T-cell (primary cell): ENCODE data around the gene MAN2B2. TPM values are rescaled to one million over a fixed set of nuclear protein-coding genes. Genes with fewer than 3 reads are reported as not detected.
A peak's percentile ranks its signal among the peaks of the same experiment; 100 is the strongest.

Source experiments
- ATAC-seq, 4 experiments: fragments of 200-7000 bp in 3 of 4; fragments of 150-1000 bp in 1 of 4; cut with Tn5 transposase; replicated peaks in 1 of 4; 1 replicate in 3 of 4; 2 replicates in 1 of 4; pipeline ENCODE4 v1.10.0; 2021; ENCODE audit warnings: moderate library complexity in 3 of 4, mild to moderate bottlenecking in 2 of 4, moderate number of reproducible peaks in 1 of 4
- CTCF ChIA-PET, 2 donors: fragments of 300-600 bp; sonication (Branson Sonifier 250); formaldehyde crosslinking; loops; one replicate each; lab custom pipeline; 2022; ENCODE audit warnings: antibody characterized with exemption in 2 of 2; lab: Charles Lee
- POLR2A ChIA-PET, 2 donors: fragments of 300-600 bp; sonication (Branson Sonifier 250); formaldehyde crosslinking; loops; one replicate each; lab custom pipeline; 2022; ENCODE audit warnings: antibody characterized with exemption in 2 of 2; lab: Charles Lee
- DNase-seq, 35 experiments: peaks; one replicate each; pipeline versions ENCODE4 v3.0.0 to v3.0.0-alpha.2; 2013 to 2023
- H3K27ac ChIP-seq: one replicate; pipeline ENCODE4 v1.5.1; 2013; ENCODE audit warnings: low read length
- H3K27me3 ChIP-seq, 2 experiments: replicated peaks in 1 of 2; 1 replicate in 1 of 2; 2 replicates in 1 of 2; pipeline versions ENCODE4 v1.6.1 to v1.7.0; 2013; ENCODE audit warnings: low read length in 1 of 2, mixed read lengths in 1 of 2; ENCODE audit not compliant: control insufficient read depth in 2 of 2, insufficient read depth in 2 of 2; ENCODE audit errors: extremely low read depth in 1 of 2
- H3K36me3 ChIP-seq, 2 donors: 1 replicate in 1 of 2; 2 replicates in 1 of 2; pipeline versions ENCODE4 v1.6.1 to v1.7.0; 2013; ENCODE audit warnings: low read length in 1 of 2; ENCODE audit not compliant: control insufficient read depth in 2 of 2, insufficient read depth in 1 of 2; ENCODE audit errors: extremely low read depth in 1 of 2
- H3K4me1 ChIP-seq, 2 experiments: 1 replicate in 1 of 2; 2 replicates in 1 of 2; pipeline versions ENCODE4 v1.6.1 to v1.7.0; 2013; ENCODE audit warnings: low read length in 2 of 2, mixed read lengths in 1 of 2; ENCODE audit not compliant: insufficient read depth in 2 of 2, control insufficient read depth in 1 of 2; ENCODE audit errors: extremely low read depth in 1 of 2
- H3K4me3 ChIP-seq, 2 donors: 1 replicate in 1 of 2; 2 replicates in 1 of 2; pipeline versions ENCODE4 v1.5.1 to v1.7.0; 2013; ENCODE audit warnings: mild to moderate bottlenecking in 2 of 2, low read length in 1 of 2, moderate library complexity in 1 of 2; ENCODE audit not compliant: control insufficient read depth in 1 of 2; ENCODE audit errors: extremely low read depth in 1 of 2
- H3K9me3 ChIP-seq: 2 replicates; pipeline ENCODE4 v1.7.0; 2013
- H3K27ac Mint-ChIP-seq, 2 donors: one replicate each; pipeline ENCODE4 v1.8.0; 2020 to 2021; ENCODE audit warnings: mild to moderate bottlenecking in 2 of 2, mixed read lengths in 2 of 2
- H3K27me3 Mint-ChIP-seq, 2 donors: one replicate each; pipeline ENCODE4 v1.8.0; 2021 to 2022; ENCODE audit warnings: mixed read lengths in 2 of 2
- H3K36me3 Mint-ChIP-seq: one replicate; pipeline ENCODE4 v1.8.0; 2021; ENCODE audit warnings: mixed read lengths
- H3K4me1 Mint-ChIP-seq, 3 donors: one replicate each; pipeline ENCODE4 v1.8.0; 2020 to 2022; ENCODE audit warnings: mixed read lengths in 3 of 3, mild to moderate bottlenecking in 1 of 3
- H3K4me3 Mint-ChIP-seq, 3 donors: one replicate each; pipeline ENCODE4 v1.8.0; 2020 to 2022; ENCODE audit warnings: mild to moderate bottlenecking in 3 of 3, mixed read lengths in 3 of 3, moderate library complexity in 3 of 3
- H3K9me3 Mint-ChIP-seq, 3 donors: one replicate each; pipeline ENCODE4 v1.8.0; 2020 to 2022; ENCODE audit warnings: mixed read lengths in 3 of 3
- WGBS: methylation state at CpG from one replicate; pipeline ENCODE4 v1.1.5; 2013; ENCODE audit warnings: missing lambda C conversion rate; ENCODE audit not compliant: insufficient coverage; 5-methylcytosine and 5-hydroxymethylcytosine counted together
- total RNA-seq, 35 experiments: library from RNA in 6 of 35; stranded (reverse) in 6 of 35; fragments of 120-200 nt in 1 of 35; gene quantifications; one replicate each; pipeline versions ENCODE4 v1.2.1 to v1.2.4 and lab custom pipeline; 2013 to 2026

MAN2B2 gene
- total RNA-seq, 5 donors from 2014 or later (not counting 1 experiment from before 2014, with no cell fraction given): 27.4 to 54.1 (median 45.8) TPM

GRCh38 chr4:6617246-6617645, 42.3 kb downstream of the MAN2B2 start:
- H3K27me3 ChIP-seq: no peaks in the 10 kb centered on the region
- H3K4me1 Mint-ChIP-seq: no peaks in the 10 kb centered on the region
- H3K27me3 Mint-ChIP-seq: no peaks in the 10 kb centered on the region
- H3K4me3 ChIP-seq: no peak overlapping the region
- no peaks in the 10 kb centered on the region for H3K4me1 ChIP-seq
- WGBS: 97% methylated on average over 6 of the region's 10 CpGs
- no peak overlapping the region for H3K27ac ChIP-seq
- ChIA-PET CTCF (no interaction called here), POLR2A (interaction anchor here in 1 of 2 donors (0.6 kb wide), 1 partner anchor 47 kb away, joined by 6 read pairs; no protein-coding TSS in a partner anchor)
- DNase-seq (no peak), ATAC-seq (no peak)
- no peak overlapping the region for H3K4me3 Mint-ChIP-seq
- no peaks in the 10 kb centered on the region for H3K9me3 Mint-ChIP-seq
- H3K36me3 Mint-ChIP-seq: peaks cover 61% of the 10 kb centered on the region
- no peak overlapping the region for H3K27ac Mint-ChIP-seq
- no peaks in the 10 kb centered on the region for H3K9me3 ChIP-seq
- peaks cover 37 to 72% of the 10 kb centered on the region in 2 donors for H3K36me3 ChIP-seq

DNA sequence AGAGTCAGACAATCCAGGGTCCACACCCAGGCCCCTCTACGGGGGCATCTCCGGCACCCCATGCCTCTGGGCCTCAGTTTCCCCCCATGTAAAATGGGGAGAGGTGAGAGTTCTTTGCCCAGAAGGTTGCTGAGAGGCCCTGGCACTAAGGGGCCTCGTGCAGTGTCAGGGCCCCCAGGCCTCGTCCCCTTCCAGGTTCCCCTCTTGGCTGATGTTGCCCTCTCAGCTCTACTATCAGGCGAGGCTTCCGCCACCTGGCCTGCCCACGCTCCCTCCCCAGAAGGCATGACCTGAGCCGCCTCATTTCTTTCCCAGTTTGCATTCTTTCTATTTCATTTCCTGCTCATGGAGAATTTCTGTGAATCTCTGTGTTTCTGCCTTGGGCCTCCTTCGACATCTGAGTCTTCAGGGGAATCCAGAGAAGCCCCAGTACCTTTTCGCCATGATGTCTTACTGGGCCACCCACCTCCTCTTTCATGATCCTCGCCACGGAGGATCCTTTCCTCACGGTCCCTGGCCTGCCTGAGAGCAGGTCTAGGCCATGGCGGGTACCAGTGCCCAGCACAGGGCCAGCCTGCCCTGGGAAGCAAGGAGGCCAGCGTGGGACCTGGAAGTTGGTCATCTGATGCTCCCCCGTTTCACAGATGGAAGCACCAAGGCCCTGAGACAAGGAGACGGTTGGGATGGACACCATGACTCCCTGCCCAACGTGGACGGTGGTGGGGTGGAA, 43.6 kb downstream of the MAN2B2 start:
- Mint-ChIP-seq H3K4me1 (no peaks in the 10 kb centered on the region), H3K4me3 (no peak overlapping the region), H3K27me3 (no peaks in the 10 kb centered on the region), H3K9me3 (no peaks in the 10 kb centered on the region), H3K36me3 (peaks cover 51% of the 10 kb centered on the region), H3K27ac (no peak overlapping the region)
- DNase-seq: no peak
- WGBS: 94% methylated on average over 13 of the region's 19 CpGs
- CTCF ChIA-PET: no interaction called here
- Histone ChIP-seq H3K36me3 (peaks cover 28 to 63% of the 10 kb centered on the region in 2 donors), H3K27me3 (no peaks in the 10 kb centered on the region), H3K27ac (no peak overlapping the region), H3K4me1 (no peaks in the 10 kb centered on the region), H3K4me3 (no peak overlapping the region), H3K9me3 (no peaks in the 10 kb centered on the region)
- no peak for ATAC-seq
- POLR2A ChIA-PET: no interaction called here

DNA sequence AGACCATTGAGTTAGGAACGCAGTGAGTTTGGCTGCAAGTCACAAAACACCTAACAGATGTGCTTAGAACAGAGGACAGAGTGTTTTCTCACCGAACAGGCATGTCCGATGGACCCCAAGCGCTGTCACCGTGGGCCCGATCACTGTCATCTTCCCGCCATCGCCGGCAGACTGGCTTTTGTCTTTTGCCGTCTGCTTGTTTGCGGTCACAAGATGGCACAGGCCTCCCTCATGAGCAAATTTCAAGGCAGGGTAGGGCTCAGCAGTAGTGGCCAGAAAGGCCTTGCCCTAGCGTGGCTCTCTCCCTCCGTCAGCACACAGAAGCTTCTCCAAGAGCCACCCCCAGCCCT, 44.1 kb downstream of the MAN2B2 start:
- ChIA-PET CTCF (no interaction called here), POLR2A (no interaction called here)
- H3K27me3 Mint-ChIP-seq: no peaks in the 10 kb centered on the region
- no peaks in the 10 kb centered on the region for H3K9me3 Mint-ChIP-seq
- H3K27ac Mint-ChIP-seq: no peak overlapping the region
- no peaks in the 10 kb centered on the region for H3K4me1 ChIP-seq
- 96% methylated on average over 11 of the region's 13 CpGs for WGBS
- no peak overlapping the region for H3K4me3 ChIP-seq
- H3K4me3 Mint-ChIP-seq: no peak overlapping the region
- peaks cover 47% of the 10 kb centered on the region for H3K36me3 Mint-ChIP-seq
- DNase-seq (no peak), ATAC-seq (no peak)
- H3K36me3 ChIP-seq: peaks cover 24 to 59% of the 10 kb centered on the region in 2 donors
- no peaks in the 10 kb centered on the region for H3K27me3 ChIP-seq
- no peaks in the 10 kb centered on the region for H3K4me1 Mint-ChIP-seq
- H3K27ac ChIP-seq: no peak overlapping the region
- H3K9me3 ChIP-seq: no peaks in the 10 kb centered on the region

- Histone ChIP-seq H3K36me3 (peaks cover 19 to 54% of the 10 kb centered on the region in 2 donors), H3K27me3 (no peaks in the 10 kb centered on the region), H3K4me1 (no peaks in the 10 kb centered on the region), H3K27ac (no peak overlapping the region), H3K4me3 (no peak overlapping the region), H3K9me3 (no peaks in the 10 kb centered on the region)
- Mint-ChIP-seq H3K4me1 (no peaks in the 10 kb centered on the region), H3K27me3 (no peaks in the 10 kb centered on the region), H3K27ac (no peak overlapping the region), H3K36me3 (peaks cover 41% of the 10 kb centered on the region), H3K9me3 (no peaks in the 10 kb centered on the region), H3K4me3 (no peak overlapping the region)
- CTCF ChIA-PET: interaction anchor here in 1 of 2 donors (0.5 kb wide), 1 partner anchor 47 kb away, joined by 8 read pairs; no protein-coding TSS in a partner anchor
- 95% methylated on average over 24 of the region's 24 CpGs for WGBS
- POLR2A ChIA-PET: no interaction called here
- ATAC-seq (no peak), DNase-seq (no peak)
Measured at GRCh38 chr4:6619466-6620255, 44.7 kb downstream of the MAN2B2 start.

- CTCF ChIA-PET: interaction anchor here in 1 of 2 donors (0.5 kb wide), 1 partner anchor 47 kb away, joined by 8 read pairs; no protein-coding TSS in a partner anchor
- Mint-ChIP-seq H3K4me3 (no peak overlapping the region), H3K9me3 (no peaks in the 10 kb centered on the region), H3K36me3 (peaks cover 37% of the 10 kb centered on the region), H3K27me3 (no peaks in the 10 kb centered on the region), H3K27ac (no peak overlapping the region), H3K4me1 (no peaks in the 10 kb centered on the region)
- no peak overlapping the region for H3K27ac ChIP-seq
- no peaks in the 10 kb centered on the region for H3K27me3 ChIP-seq
- no peaks in the 10 kb centered on the region for H3K9me3 ChIP-seq
- peaks cover 17 to 47% of the 10 kb centered on the region in 2 donors for H3K36me3 ChIP-seq
- no peak for DNase-seq
- ATAC-seq: no peak
- no peak overlapping the region for H3K4me3 ChIP-seq
- no peaks in the 10 kb centered on the region for H3K4me1 ChIP-seq
- WGBS: 100% methylated on average over 6 of the region's 10 CpGs
- POLR2A ChIA-PET: no interaction called here
Measured at GRCh38 chr4:6620296-6620695, 45.3 kb downstream of the MAN2B2 start.

DNA sequence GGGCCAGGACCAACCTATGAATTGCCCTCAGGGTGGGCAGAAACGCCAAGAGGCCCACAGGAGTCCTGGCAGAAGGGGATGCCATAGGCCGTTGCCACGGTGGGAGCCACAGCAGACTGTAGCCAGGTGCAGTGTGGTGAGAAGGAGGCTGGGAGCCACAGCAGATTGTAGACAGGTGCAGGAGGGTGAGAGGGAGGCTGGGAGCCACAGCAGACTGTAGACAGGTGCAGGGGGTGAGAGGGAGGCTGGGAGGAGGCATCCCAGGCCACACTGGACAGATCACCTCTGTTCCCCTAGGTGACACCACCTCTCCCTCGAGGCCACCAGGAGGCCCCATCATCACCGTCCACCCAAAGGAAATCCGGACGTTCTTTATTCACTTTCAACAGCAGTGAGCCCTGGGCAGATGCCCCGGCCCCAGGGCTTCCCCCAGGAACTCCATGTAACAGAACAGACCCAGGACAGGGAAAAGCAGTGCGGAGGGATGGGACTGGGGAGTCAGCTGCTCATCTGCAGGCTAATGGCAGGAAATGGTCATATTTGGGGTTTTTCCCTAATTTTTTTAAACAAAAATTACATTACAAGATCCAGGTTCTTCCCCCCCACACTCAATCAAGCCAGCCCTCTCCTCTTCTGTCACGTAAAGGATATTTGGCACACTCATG, 46.0 kb downstream of the MAN2B2 start:
- Mint-ChIP-seq H3K27ac (no peak overlapping the region), H3K9me3 (no peaks in the 10 kb centered on the region), H3K36me3 (peaks cover 34% of the 10 kb centered on the region), H3K27me3 (no peaks in the 10 kb centered on the region), H3K4me1 (no peaks in the 10 kb centered on the region), H3K4me3 (no peak overlapping the region)
- ChIA-PET POLR2A (no interaction called here), CTCF (no interaction called here)
- peaks cover 17 to 44% of the 10 kb centered on the region in 2 donors for H3K36me3 ChIP-seq
- no peaks in the 10 kb centered on the region for H3K27me3 ChIP-seq
- H3K9me3 ChIP-seq: no peaks in the 10 kb centered on the region
- H3K4me1 ChIP-seq: no peaks in the 10 kb centered on the region
- no peak overlapping the region for H3K27ac ChIP-seq
- DNase-seq (no peak), ATAC-seq (peak in 3 of 4 experiments; percentile 16 to 28 (median 19))
- no peak overlapping the region for H3K4me3 ChIP-seq
- WGBS: 80% methylated on average over 5 of the region's 10 CpGs
